H1 (cell line): Measurements from ENCODE around the gene PINLYP. TPM values are rescaled to one million over a fixed set of nuclear protein-coding genes. Genes with fewer than 3 reads are reported as not detected.

ENCODE experiments used
- ASH2L ChIP-seq: fragments of 200-600, 300-600 bp; sonication (generic); IDR thresholded peaks from one replicate; pipeline ENCODE4 v1.7.1; 2017; ENCODE audit warnings: low read length
- ATF3 ChIP-seq: IDR thresholded peaks from 2 replicates; pipeline ENCODE4 v1.6.1; 2011; ENCODE audit warnings: low read depth, mild to moderate bottlenecking, low read length; ENCODE audit not compliant: insufficient read depth
- JUND ChIP-seq: IDR thresholded peaks from 2 replicates; pipeline ENCODE4 v1.6.1; 2011; ENCODE audit warnings: mild to moderate bottlenecking, improper control_type of control experiment, low read length
- POLR2A ChIP-seq, 2 experiments: IDR thresholded peaks; 1 replicate in 1 of 2; 2 replicates in 1 of 2; pipeline ENCODE4 v1.6.1; 2011; ENCODE audit warnings: low read depth in 2 of 2, low read length in 2 of 2, mild to moderate bottlenecking in 2 of 2; ENCODE audit errors: control extremely low read depth in 1 of 2
- POLR2AphosphoS5 ChIP-seq: IDR thresholded peaks from 2 replicates; pipeline ENCODE4 v1.6.1; 2011; ENCODE audit warnings: low read depth, low read length
- RNF2 ChIP-seq: fragments of 200-900, 300-1000 bp; sonication (generic); IDR thresholded peaks from 2 replicates; pipeline ENCODE4 v1.7.1; 2016; ENCODE audit warnings: borderline replicate concordance, low read depth, mild to moderate bottlenecking, antibody characterized with exemption, low read length; ENCODE audit not compliant: poor library complexity, severe bottlenecking; ENCODE audit errors: missing control alignments
- SAP30 ChIP-seq: fragments of 300-600 bp; sonication (generic); IDR thresholded peaks from 2 replicates; pipeline ENCODE4 v1.7.1; 2012; ENCODE audit warnings: low read length, moderate library complexity, mild to moderate bottlenecking, inconsistent platforms; ENCODE audit not compliant: insufficient read depth, insufficient replicate concordance
- SP1 ChIP-seq: IDR thresholded peaks from 2 replicates; pipeline ENCODE4 v1.6.1; 2011; ENCODE audit warnings: low read depth, low read length
- TAF1 ChIP-seq: IDR thresholded peaks from 2 replicates; pipeline ENCODE4 v1.6.1; 2011; ENCODE audit warnings: mild to moderate bottlenecking, low read depth, low read length
- TEAD4 ChIP-seq: IDR thresholded peaks from 2 replicates; pipeline ENCODE4 v1.6.1; 2012; ENCODE audit warnings: low read depth, low read length, inconsistent platforms, mixed read lengths
- polyA plus RNA-seq, 7 experiments: library from polyadenylated mRNA; depleted of rRNA in 3 of 7; stranded (reverse) in 5 of 7; unstranded in 2 of 7; fragments of >200 nt in 5 of 7; fragments of 200-250 nt in 2 of 7; gene quantifications; 1 replicate in 5 of 7; 2 replicates in 1 of 7; 4 replicates in 1 of 7; pipeline versions ENCODE4 v1.2.1 to v1.2.3, GENCODE V29; 2011 to 2013; ENCODE audit warnings: missing spikeins in 2 of 7, mixed read lengths in 2 of 7
- total RNA-seq: library from RNA; stranded (reverse); fragmentation: NEBNext Ultra II Directional; extraction: Animal tissue kit (Norgen Biotek cat#: 25700); gene quantifications from 2 replicates; pipeline ENCODE4 v1.2.1, GENCODE V29; 2021

The PINLYP gene
- total and polyA plus RNA-seq, 2 of the 8 experiments (the other 6 are each of a cell fraction or from before 2014, with no cell fraction given) = 7.5 to 31.3 TPM

- no peak for TF ChIP-seq RNF2
- TF ChIP-seq ATF3 = peak; percentile 33; the same call in 1 of the 2 replicates
- no peak for TF ChIP-seq TEAD4
- TF ChIP-seq TAF1 = peak; percentile 74
- TF ChIP-seq SAP30 = peak; percentile 63
- no peak for TF ChIP-seq JUND
- TF ChIP-seq ASH2L = peak; percentile 41
- peak; percentile 18 to 66 for TF ChIP-seq POLR2A (IDR thresholded peaks at IDR 0.05; ENCODE audit: control extremely low read depth in 1 of 2, low read depth in 2 of 2, low read length in 2 of 2)
- peak; percentile 62; the same call in 1 of the 2 replicates for TF ChIP-seq SP1
- peak; percentile 77; the same call in 1 of the 2 replicates for TF ChIP-seq POLR2AphosphoS5
These were observed at the start of gene PINLYP, which contains the start of gene XRCC1 (continued) for GRCh38 chr19:43575156-43575950.
